SK-N-SH treated with all-trans-retinoic acid at 6 μM for 48 hours (cell line): Measurements from ENCODE around the gene C2orf72.

Source experiments
- ATAC-seq: fragments of 200-7000 bp; cut with Tn5 transposase; 3 replicates; pipeline ENCODE4 v1.9.1; 2020; ENCODE audit warnings: mild to moderate bottlenecking, moderate library complexity
- ARNTL ChIP-seq: fragments of 450-650 bp; formaldehyde crosslinking; IDR thresholded peaks from 2 replicates; pipeline ENCODE4 v1.5.0; 2020; ENCODE audit warnings: low read depth, mild to moderate bottlenecking, moderate library complexity, borderline replicate concordance
- CSDC2 ChIP-seq: fragments of 250-450 bp; sonication (Bioruptor Pico); IDR thresholded peaks from 2 replicates; pipeline ENCODE4 v1.5.0; 2020; ENCODE audit warnings: mild to moderate bottlenecking, moderate library complexity
- ESRRG ChIP-seq: fragments of 250-450 bp; sonication (Bioruptor Pico); IDR thresholded peaks from 2 replicates; pipeline ENCODE4 v1.6.1; 2021; ENCODE audit warnings: mild to moderate bottlenecking
- ISL1 ChIP-seq: fragments of 250-450 bp; sonication (Bioruptor Pico); IDR thresholded peaks from 2 replicates; pipeline ENCODE4 v2.1.2; 2022; ENCODE audit warnings: mild to moderate bottlenecking, moderate library complexity
- OSR1 ChIP-seq: fragments of 250-450 bp; sonication (Bioruptor Pico); IDR thresholded peaks from 2 replicates; pipeline ENCODE4 v1.8.0; 2022; ENCODE audit warnings: moderate library complexity, mild to moderate bottlenecking, inconsistent platforms
- POU6F1 ChIP-seq: fragments of 250-450 bp; sonication (Bioruptor Pico); IDR thresholded peaks from 2 replicates; pipeline ENCODE4 v1.8.0; 2021; ENCODE audit warnings: low read depth, mild to moderate bottlenecking, moderate library complexity, borderline replicate concordance
- PPARA ChIP-seq: fragments of 250-450 bp; sonication (Bioruptor Pico); IDR thresholded peaks from 2 replicates; pipeline ENCODE4 v1.5.0; 2020; ENCODE audit warnings: mild to moderate bottlenecking, borderline replicate concordance
- SNAI2 ChIP-seq: fragments of 250-450 bp; sonication (Bioruptor Pico); IDR thresholded peaks from 2 replicates; pipeline ENCODE4 v1.5.0; 2020; ENCODE audit warnings: mild to moderate bottlenecking, moderate library complexity
- TCF4 ChIP-seq: fragments of 250-450 bp; sonication (Bioruptor Pico); IDR thresholded peaks from 2 replicates; pipeline ENCODE4 v1.8.0; 2021; ENCODE audit warnings: mild to moderate bottlenecking, moderate library complexity, borderline replicate concordance
- TOX ChIP-seq: fragments of 250-450 bp; sonication (Bioruptor Pico); IDR thresholded peaks from 2 replicates; pipeline ENCODE4 v1.8.0; 2021; ENCODE audit warnings: mild to moderate bottlenecking, moderate library complexity, borderline replicate concordance
- TSHZ2 ChIP-seq: fragments of 250-450 bp; sonication (Bioruptor Pico); IDR thresholded peaks from 2 replicates; pipeline ENCODE4 v1.5.0; 2020; ENCODE audit warnings: mild to moderate bottlenecking, moderate library complexity
- ZC3H10 ChIP-seq: fragments of 250-450 bp; sonication (Bioruptor Pico); IDR thresholded peaks from 2 replicates; pipeline ENCODE4 v1.5.1; 2021; ENCODE audit warnings: mild to moderate bottlenecking, moderate library complexity
- ZFP3 ChIP-seq: fragments of 250-450 bp; sonication (Bioruptor Pico); IDR thresholded peaks from 2 replicates; pipeline ENCODE4 v1.5.0; 2020; ENCODE audit warnings: mild to moderate bottlenecking, moderate library complexity
- ZFP30 ChIP-seq: fragments of 450-650 bp; formaldehyde crosslinking; IDR thresholded peaks from 2 replicates; pipeline ENCODE4 v1.5.0; 2022; ENCODE audit warnings: mild to moderate bottlenecking, moderate library complexity
- ZNF565 ChIP-seq: fragments of 450-650 bp; formaldehyde crosslinking; conservative IDR thresholded peaks from 2 replicates; pipeline ENCODE4 v1.5.0; 2020; ENCODE audit warnings: low read depth, mild to moderate bottlenecking, moderate library complexity
- ZNF70 ChIP-seq: fragments of 450-650 bp; formaldehyde crosslinking; IDR thresholded peaks from 2 replicates; pipeline ENCODE4 v1.5.0; 2020; ENCODE audit warnings: mild to moderate bottlenecking, moderate library complexity
- TF ChIP-seq, protein P1 (sequence below): fragments of 250-450 bp; sonication (Bioruptor Pico); IDR thresholded peaks from 2 replicates; pipeline ENCODE4 v1.8.0; 2020; ENCODE audit warnings: mild to moderate bottlenecking, moderate library complexity, borderline replicate concordance
- TF ChIP-seq, protein P2 (sequence below): fragments of 250-450 bp; sonication (Bioruptor Pico); IDR thresholded peaks from 2 replicates; pipeline ENCODE4 v1.5.1; 2021; ENCODE audit warnings: mild to moderate bottlenecking, moderate library complexity

C2orf72 gene

DNA sequence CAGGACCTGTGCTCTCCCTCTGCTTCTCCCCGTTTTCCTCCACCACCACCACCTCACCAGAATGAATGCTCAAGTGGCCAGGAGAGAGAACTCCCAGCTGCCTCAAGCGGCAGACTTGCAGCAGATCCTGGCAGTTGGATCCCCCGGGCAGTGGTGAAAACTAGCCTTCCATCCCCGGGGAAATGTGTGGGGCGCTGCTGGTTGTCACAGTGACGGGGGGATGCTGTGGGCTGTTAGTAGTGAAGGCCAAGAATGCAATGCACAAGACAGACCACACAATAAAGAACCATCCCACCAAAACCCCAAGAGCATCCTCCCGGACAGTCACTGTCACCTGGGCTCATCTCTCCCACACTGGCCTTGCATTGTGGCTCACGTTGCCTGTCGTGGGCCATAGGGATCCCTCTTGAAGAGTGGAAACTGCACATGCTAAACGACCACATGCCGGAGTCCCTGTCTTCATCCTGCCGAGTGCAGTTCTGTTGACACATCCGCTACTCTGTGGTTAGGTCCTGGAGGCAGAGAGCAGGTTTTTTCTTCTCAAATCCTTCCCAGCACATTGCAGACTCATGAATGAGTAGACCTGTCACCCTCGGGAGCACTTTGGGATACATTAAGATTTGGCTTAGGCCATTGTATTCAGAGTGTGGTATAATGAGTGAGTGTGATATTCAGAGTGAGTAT, 27.9 kb upstream of the C2orf72 start (continued):
- TF ChIP-seq, protein P1, sequence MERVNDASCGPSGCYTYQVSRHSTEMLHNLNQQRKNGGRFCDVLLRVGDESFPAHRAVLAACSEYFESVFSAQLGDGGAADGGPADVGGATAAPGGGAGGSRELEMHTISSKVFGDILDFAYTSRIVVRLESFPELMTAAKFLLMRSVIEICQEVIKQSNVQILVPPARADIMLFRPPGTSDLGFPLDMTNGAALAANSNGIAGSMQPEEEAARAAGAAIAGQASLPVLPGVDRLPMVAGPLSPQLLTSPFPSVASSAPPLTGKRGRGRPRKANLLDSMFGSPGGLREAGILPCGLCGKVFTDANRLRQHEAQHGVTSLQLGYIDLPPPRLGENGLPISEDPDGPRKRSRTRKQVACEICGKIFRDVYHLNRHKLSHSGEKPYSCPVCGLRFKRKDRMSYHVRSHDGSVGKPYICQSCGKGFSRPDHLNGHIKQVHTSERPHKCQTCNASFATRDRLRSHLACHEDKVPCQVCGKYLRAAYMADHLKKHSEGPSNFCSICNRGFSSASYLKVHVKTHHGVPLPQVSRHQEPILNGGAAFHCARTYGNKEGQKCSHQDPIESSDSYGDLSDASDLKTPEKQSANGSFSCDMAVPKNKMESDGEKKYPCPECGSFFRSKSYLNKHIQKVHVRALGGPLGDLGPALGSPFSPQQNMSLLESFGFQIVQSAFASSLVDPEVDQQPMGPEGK: no peak
- TF ChIP-seq ZC3H10: no peak
- TF ChIP-seq, all 23 proteins: peak for 0

GRCh38 chr2:231010201-231010730, 27.1 kb upstream of the C2orf72 start:
- no peak for ATAC-seq
- TF ChIP-seq SNAI2: no peak
- TF ChIP-seq ZNF565: no peak
- TF ChIP-seq ESRRG (CRISPR knock-in tag): no peak

- ATAC-seq: no peak
- no peak for TF ChIP-seq ZFP30
- no peak for TF ChIP-seq ZFP3 (CRISPR knock-in tag)
- no peak for TF ChIP-seq ARNTL (CRISPR knock-in tag)
- no peak for TF ChIP-seq TCF4
- no peak for TF ChIP-seq CSDC2 (CRISPR knock-in tag)
- no peak for TF ChIP-seq ISL1
- TF ChIP-seq PPARA: no peak
- TF ChIP-seq ZNF565: no peak
- TF ChIP-seq ESRRG (CRISPR knock-in tag): no peak
- no peak for TF ChIP-seq TOX (CRISPR knock-in tag)
- no peak for TF ChIP-seq POU6F1
- no peak for TF ChIP-seq TSHZ2 (CRISPR knock-in tag)
- TF ChIP-seq, all 23 proteins: peak for 0
These were observed 25.8 kb upstream of the C2orf72 start for GRCh38 chr2:231011526-231011925.

DNA sequence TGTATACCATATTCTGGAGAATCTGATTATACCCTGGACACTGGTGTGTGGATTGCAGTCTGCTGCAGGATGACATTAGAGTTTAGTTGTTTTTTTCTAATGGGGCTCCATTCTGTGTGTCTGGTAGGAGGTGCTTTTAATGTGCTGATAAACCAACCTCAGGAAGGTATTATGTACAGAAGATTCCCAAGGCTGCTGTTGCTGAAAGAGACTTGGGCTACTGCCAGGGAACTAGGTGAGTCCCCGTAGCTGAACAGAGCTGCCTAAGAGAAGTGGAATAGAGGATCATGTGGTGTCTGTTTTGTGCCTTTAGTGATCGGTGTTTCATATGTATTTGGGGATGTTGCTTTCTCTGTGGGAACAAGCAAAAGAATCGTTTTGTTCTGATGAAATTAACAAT, 24.9 kb upstream of the C2orf72 start:
- no peak for ATAC-seq
- no peak for TF ChIP-seq SNAI2
- TF ChIP-seq, protein P2, sequence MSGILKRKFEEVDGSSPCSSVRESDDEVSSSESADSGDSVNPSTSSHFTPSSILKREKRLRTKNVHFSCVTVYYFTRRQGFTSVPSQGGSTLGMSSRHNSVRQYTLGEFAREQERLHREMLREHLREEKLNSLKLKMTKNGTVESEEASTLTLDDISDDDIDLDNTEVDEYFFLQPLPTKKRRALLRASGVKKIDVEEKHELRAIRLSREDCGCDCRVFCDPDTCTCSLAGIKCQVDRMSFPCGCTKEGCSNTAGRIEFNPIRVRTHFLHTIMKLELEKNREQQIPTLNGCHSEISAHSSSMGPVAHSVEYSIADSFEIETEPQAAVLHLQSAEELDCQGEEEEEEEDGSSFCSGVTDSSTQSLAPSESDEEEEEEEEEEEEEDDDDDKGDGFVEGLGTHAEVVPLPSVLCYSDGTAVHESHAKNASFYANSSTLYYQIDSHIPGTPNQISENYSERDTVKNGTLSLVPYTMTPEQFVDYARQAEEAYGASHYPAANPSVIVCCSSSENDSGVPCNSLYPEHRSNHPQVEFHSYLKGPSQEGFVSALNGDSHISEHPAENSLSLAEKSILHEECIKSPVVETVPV (CRISPR knock-in tag): no peak
- no peak for TF ChIP-seq ESRRG (CRISPR knock-in tag)
- no peak for TF ChIP-seq OSR1
- no peak for TF ChIP-seq ZFP3 (CRISPR knock-in tag)
- TF ChIP-seq ZFP30: no peak
- no peak for TF ChIP-seq ZNF70
- no peak for TF ChIP-seq TCF4
- TF ChIP-seq ARNTL (CRISPR knock-in tag): no peak
- TF ChIP-seq ZC3H10: no peak

DNA sequence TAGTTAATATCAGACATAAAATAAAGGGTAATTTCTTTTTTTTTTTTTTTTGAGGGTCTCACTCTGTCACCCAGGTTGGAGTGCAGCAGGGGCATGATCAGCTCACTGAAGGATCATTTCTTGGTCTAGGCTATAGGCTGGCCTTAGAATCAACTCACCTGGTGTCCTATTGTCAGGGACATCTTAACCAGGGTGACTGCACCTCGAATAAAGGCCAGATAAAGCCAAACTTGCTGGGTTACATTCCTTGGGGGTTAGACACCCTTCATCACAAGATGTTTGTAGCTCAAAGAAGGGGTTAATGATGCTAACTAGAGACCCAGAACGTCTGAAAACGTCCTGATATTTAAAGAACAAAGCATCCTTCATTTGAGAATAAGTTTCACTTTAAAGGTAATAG, 23.5 kb upstream of the C2orf72 start:
- ATAC-seq: no peak
- TF ChIP-seq ARNTL (CRISPR knock-in tag) (no peak), SNAI2 (no peak), TSHZ2 (CRISPR knock-in tag) (no peak), ESRRG (CRISPR knock-in tag) (no peak), ZC3H10 (no peak), POU6F1 (no peak)
- TF ChIP-seq, protein P1: no peak
